ENCODE measurements around the gene ANKRD27.
"Not testable (repeated sequence)": the region's sequence is repeated elsewhere in the genome, so short reads cannot be mapped to it uniquely, and the experiment has no call there.

The ANKRD27 gene

GRCh38 chr19:32674931-32675719, at the start of gene ANKRD27:
Gene ANKRD27 (minus strand): TSS chr19:32675180. CDS start chr19:32659015, 16,165 bp downstream.
- peak; percentile 94 for DNase-seq

GRCh38 chr19:32720936-32721250, 45.9 kb upstream of the ANKRD27 start:
- DNase-seq: no peak

GRCh38 chr19:32720216-32720935, 45.4 kb upstream of the ANKRD27 start:
- no peak for DNase-seq

- DNase-seq: no peak
These were observed 44.7 kb upstream of the ANKRD27 start, which contains the start of gene TDRD12 for GRCh38 chr19:32719611-32720059. Gene TDRD12 (plus strand): TSS chr19:32719767. CDS start chr19:32720073, 306 bp downstream.

GRCh38 chr19:32718286-32718685, 43.3 kb upstream of the ANKRD27 start:
- DNase-seq: no peak

GRCh38 chr19:32717496-32717895, 42.5 kb upstream of the ANKRD27 start:
- no peak for DNase-seq

GRCh38 chr19:32716203-32716602, 41.2 kb upstream of the ANKRD27 start:
- DNase-seq: not testable (repeated sequence)

- no peak for DNase-seq
These were observed 36.8 kb upstream of the ANKRD27 start for GRCh38 chr19:32711747-32712146.

- no peak for DNase-seq
These were observed 34.1 kb upstream of the ANKRD27 start for GRCh38 chr19:32709032-32709431.

- DNase-seq: no peak
These were observed 33.5 kb upstream of the ANKRD27 start for GRCh38 chr19:32708457-32708856.

GRCh38 chr19:32704006-32704405, 29.0 kb upstream of the ANKRD27 start:
- DNase-seq: not testable (repeated sequence)

GRCh38 chr19:32702010-32702409, 27.0 kb upstream of the ANKRD27 start:
- no peak for DNase-seq

- not testable (repeated sequence) for DNase-seq
These were observed 25.1 kb upstream of the ANKRD27 start for GRCh38 chr19:32700129-32700528.

GRCh38 chr19:32696771-32697170, 21.8 kb upstream of the ANKRD27 start:
- not testable (repeated sequence) for DNase-seq

GRCh38 chr19:32695506-32695905, 20.5 kb upstream of the ANKRD27 start:
- DNase-seq: not testable (repeated sequence)

GRCh38 chr19:32694851-32695250, 19.9 kb upstream of the ANKRD27 start:
- DNase-seq: not testable (repeated sequence)

GRCh38 chr19:32694316-32694715, 19.3 kb upstream of the ANKRD27 start:
- not testable (repeated sequence) for DNase-seq

GRCh38 chr19:32693151-32694108, 18.4 kb upstream of the ANKRD27 start:
- not testable (repeated sequence) for DNase-seq

GRCh38 chr19:32692727-32693061, 17.7 kb upstream of the ANKRD27 start:
- no peak for DNase-seq

- peak; percentile 70 for DNase-seq
These were observed 17.2 kb upstream of the ANKRD27 start for GRCh38 chr19:32691952-32692726.

- DNase-seq: peak; percentile 83
These were observed 16.4 kb upstream of the ANKRD27 start, which contains the start of gene NUDT19 for GRCh38 chr19:32691291-32691951. Gene NUDT19 (plus strand): TSS chr19:32691821. CDS start chr19:32691961, 140 bp downstream.
